Left kidney (tissue), 2 donors: ENCODE data around the gene SCAANT1. TPM values are rescaled to one million over a fixed set of nuclear protein-coding genes. Genes with fewer than 3 reads are reported as not detected.

ENCODE experiments used
- DNase-seq: peaks from one replicate; pipeline ENCODE4 v3.0.0-alpha.2; 2013
- polyA plus RNA-seq: library from polyadenylated mRNA; unstranded; fragments of 120-200 nt; gene quantifications from one replicate; pipeline ENCODE4 v1.2.1, GENCODE V29; 2013; ENCODE audit not compliant: insufficient read length

The SCAANT1 gene
- polyA plus RNA-seq, 1 donor: 1.0 TPM

DNA sequence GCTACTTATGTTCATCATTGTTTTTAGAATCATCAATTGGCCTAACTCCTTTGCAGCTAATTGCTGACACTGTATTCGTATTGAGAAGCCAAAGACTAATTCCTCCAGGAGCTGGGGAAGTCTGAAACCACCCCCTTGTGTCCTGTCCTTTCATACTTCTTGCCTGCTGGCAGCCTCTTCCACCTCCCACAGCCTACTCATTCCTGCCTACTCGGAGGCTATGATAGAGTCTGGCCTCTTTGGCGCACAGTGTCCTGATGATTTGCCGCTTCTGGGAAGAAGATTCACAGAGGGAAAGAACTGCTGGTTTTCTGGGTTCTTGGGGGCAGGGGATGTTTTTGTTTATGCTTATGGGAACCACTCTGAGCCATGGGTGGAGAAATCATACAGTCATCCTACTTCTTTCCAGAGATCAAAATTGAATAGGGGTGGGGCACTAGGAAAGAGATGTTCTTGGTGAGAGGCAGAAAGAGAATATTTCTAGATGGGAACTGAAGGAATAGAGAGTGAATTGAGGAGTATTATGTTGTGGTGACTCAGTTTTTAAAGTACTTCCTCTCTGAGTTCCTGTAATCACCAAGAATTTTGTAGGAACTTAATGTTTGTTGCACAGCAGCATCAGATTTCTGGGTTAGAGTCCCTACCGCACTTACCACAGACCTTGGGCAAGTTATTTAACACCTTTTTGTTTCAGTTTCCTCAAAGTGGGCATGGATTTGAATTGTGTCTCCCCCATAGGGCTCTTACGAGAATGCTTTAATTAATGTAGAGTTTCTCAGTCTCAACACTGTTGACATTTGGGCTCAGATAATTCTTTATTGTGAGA is 22.1 kb upstream of the SCAANT1 start:
- DNase-seq: no peak

DNA sequence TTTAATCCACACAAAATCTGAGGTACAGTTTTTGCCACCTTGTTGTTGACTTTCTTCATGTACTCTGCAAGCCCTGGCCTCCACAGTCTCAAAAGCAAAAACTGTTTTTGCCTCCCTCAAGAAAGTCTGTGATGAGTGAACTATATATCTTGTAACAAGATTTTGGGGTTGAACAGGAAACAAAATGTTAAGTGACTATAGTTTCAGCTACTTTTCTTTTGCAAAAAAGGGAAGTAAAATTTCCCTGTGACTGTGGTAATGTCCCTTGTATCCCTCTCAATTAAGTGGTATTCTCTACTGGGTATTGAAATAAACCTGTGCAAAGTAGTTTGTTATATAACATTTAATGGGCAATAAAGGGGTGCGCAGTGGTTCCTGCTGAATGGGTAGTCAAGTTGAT is 21.3 kb upstream of the SCAANT1 start:
- no peak for DNase-seq

DNA sequence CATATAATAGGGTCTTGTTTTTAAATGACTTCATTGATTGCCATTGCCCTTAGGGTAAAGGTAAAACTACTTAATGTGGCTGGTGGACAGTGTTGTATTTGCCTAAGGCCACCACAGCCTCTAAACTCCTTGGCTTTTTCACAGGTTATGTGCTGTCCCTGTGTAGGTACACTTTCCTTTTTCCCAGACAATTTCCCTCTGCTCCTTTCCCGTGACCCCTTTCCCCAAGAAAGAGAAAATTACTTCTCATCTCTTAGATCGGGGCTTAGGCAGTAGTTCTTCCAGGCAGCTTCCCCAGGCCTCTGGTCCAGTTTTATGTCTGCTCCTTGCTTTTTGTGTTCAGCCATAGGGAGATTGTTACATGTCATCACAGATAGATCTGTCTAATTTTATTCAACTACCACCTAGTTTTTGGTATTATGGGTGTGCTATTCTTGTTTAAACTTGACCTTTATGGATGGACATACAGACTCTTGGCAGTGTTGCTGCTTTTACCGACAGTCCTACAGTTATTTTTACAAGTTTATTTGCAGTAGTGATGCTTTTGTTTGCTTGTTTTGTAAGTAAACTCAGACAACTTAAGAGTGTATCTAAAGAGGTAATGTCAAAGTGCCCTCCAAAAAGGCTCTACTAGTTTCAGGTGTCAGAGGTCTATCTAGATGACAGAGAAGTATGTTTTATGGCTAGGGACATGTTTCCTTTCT is 20.5 kb upstream of the SCAANT1 start:
- no peak for DNase-seq

DNA sequence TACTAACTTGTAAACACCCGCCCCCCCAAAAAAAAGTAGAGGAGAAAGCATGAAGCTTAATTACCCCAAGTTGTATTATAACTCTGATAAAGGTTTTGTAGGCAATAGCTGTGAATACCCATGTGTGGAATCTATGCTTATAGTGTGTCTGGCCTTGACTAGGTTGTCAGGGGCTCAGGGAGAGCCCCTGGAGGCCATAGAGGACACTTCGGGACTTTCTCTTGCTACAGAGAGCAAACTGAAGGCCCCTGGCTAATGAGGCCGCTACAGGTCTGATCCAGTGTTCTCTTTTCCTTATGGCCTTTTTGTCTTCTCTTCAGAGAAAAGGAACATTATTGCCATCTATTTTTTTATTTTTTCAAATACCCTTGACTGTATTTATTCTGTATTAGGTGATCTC is 19.1 kb upstream of the SCAANT1 start:
- no peak for DNase-seq

DNA sequence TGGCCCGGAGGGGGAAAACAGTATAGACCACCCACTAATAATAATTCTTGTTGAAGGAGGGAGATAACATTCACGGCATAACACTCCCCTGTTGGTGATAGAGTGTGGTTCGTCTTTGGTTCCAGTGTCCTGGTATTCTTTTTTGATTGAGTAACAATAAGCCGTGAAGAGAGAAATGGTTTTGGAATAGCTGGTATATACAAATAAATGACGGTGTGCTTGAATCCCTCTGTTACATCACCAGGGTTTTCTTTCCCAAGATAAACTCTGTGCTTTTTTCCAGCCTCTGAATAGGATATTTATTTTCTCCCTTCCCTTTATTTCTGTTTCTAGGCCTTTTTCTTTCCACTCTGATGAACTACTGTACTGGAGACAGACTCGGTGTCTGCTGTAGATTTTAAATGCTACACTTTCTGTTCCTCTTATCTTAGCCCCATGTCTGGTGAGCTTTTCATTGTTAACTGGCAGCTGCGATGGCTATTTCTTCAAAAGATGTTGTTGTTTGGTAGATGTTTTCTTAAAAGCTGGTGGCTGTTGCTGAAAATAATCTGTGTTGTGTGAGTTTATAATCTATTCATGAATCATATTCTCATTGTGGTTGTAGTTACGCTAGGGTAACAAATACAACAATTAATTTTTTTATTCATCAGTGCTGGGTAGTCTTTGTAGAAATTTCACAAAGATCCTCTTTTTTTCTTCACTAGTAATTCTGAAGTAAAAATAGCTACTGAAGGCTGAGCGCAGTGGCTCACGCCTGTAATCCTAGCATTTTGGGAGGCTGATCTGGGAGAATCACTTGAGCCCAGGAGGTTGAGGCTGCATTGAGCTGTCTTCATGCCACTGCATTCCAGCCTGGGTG is 15.5 kb upstream of the SCAANT1 start:
- DNase-seq: no peak

DNA sequence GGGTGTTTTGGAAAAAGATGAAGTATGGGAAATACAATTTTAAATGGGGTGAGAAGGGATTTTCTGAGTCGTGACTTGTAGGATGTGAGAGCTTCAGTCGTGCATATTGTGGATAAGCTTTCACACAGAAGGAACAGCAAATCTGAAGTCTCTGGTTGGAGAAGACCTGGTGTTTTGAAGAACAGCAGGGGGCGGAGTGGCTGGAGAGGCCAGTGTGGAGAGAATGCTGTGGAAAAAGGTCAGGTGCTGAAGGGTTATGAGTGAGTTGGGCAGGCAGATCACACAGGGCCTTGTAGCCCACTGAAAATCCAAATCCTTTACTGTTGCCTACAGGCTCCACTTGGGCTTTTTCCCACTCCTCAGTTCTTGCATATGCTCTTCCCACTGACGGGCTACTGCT is 14.1 kb upstream of the SCAANT1 start:
- DNase-seq: no peak

DNA sequence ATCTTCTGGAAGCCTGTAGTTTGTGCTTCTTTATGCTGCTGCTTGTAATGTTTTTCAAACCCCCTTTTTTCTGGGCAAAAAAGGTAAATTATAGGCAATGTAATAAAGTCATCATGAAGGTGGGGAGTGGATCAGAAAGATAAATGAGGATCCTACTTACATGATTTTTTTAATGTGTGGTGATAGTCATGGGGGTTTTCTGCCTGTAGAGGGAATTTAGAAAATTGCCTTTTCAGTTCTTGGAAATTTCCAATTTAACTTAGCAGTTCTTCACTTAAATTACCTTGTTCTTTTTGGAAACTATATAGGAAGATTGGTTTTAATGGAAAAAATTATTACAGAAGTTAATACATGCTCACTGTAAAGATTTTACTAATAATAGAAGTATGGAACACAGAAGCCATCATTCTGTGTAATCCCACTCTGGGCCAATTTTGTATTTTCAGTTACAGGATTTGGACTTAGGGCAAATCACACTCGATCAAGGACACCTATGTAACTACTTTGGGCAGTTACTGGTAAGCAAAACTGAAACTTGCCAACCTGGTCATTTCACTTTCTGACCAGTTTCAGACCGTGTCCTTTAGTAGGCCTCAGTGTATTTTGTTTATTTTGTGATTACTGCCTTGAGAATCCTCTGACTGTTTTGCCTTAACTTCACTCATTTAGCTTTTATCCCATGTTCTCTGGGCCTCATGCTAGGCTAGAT is 10.5 kb upstream of the SCAANT1 start:
- DNase-seq: no peak

DNA sequence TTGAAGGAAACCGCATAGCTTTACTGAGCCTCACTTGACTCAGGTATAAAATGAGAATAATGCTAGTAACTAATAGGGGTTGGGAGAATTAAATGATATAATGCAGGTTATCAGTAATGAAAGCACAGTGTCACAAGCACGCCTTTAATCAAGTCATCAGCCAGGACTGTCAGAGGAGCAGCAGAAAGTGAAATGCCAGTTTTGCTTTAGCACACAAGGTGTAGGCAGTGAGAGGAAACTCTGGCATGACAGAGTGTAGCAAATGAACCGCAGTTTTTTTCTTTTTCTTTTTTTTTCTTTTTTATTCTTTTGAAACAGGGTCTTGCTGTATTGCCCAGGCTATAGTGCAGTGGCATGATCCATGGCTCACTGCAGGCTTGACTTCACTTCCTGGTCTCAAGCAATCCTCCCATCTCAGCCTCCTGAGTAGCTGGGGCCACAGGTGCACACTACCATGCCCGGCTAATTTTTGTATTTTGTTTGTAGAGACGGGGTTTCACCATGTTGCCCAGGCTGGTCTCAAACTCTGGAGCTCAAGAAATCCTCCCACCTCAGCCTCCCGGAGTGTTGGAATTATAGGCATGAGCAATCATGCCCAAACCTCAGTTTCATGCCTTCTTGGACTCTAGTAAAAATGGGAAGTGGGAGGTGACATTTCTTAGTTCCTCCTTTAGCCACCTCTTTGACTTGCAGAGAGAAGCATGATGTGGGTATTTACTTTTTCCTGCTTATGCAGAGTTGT is 9.7 kb upstream of the SCAANT1 start:
- no peak for DNase-seq

DNA sequence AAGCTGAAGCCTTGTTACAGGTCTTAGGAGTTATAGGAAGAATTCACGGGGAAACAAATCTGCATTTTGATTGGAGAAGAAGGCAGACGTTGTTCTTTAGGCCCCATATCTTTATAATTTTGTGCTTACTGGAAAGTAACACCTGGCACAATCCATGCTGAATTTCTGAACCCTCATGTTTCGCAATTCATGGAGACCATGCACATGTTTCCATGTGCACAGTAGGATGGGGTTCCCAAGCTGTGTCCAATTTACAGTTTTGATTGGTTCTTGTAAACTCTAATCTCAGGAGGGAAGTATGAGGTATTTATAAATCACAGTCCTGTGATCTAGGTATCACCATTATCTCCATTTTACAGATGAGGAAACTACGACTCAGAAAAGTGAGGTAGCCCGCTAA is 7.8 kb upstream of the SCAANT1 start:
- no peak for DNase-seq

DNA sequence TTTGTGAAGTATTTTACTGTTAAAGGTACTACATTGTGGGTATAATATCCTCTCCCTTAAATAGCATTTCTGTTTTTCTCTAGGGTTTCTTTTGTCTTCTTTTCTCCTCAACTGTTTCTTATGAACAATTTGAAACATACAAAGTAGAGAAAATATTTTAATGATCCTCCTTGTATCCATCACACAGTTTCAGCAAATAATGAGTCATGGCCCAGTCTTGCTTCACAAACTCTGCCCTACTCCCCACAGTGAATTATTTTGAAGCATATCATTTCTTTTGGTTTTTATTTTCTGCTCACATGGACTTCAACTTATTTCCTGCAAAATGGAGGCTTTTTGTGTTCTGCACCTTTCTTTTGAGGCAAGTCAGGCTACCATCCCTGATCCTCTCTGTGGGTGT is 6.1 kb upstream of the SCAANT1 start:
- no peak for DNase-seq

DNA sequence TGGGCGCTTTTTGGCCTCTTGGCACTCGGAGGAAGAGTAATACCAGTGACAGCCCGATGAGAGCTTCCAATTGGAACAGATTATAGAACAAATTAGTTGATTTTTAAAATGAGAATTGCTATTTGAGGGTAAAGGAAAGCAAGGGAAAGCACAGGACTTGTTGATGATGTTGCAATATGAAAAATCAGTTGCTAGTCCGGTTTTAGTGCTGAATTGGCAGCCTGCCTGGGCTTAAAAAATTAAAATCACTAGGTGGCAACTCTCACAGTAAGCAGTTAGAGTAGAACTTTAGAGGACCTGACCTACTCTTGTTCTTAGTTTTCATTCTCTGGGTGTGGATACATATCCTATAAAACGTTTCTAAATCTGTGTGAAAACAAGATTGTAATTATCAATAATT is 2.1 kb upstream of the SCAANT1 start:
- no peak for DNase-seq

DNA sequence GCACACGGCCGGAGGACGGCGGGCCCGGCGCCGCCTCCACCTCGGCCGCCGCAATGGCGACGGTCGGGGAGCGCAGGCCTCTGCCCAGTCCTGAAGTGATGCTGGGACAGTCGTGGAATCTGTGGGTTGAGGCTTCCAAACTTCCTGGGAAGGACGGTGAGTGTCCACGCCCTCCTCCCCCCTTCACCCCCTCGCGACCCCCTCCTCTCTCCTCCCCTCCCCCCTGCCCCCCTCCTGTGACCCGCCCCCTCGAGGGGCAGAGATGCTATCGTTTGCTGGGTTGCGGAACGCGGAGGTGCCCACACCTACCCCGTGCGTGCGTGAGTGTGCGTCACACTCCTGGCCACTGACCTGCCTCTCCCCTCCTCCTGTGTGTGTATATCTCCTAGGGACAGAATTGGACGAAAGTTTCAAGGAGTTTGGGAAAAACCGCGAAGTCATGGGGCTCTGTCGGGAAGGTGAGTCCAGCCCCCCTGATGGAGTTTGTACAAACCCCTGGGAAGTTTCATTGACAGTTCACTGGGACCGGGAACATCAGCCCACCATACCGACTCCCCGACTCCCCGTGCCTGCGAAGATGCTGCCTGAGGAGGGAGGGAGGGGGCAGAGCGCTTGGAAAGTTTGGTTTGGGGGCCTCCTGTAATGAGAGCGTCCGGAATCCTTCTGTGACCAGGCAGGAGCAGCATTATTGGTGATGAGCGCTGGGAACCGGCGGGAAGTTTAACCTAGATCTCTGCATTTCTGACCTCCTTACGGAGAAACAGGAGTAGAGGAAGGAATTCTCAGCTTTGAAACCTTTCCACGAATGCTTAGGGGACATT is 795 bp upstream of the SCAANT1 start:
- DNase-seq: peak; percentile 36

DNA sequence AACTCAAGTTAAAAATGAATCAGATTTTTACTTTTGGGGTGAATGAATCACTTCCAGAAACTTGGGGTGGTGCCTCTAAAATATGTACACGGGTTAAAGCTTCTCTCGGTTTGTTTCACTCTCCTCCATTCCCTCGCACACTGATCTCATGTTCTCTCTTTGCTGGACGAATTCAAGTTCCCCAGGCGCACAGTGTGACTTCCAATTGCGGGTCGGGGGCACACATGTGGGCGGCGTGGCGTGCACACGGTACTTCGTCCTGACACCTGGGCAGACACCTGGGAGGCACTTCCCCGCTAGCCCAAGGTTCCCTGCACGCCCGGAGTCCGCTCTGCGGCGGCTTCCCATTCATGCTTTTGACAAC is 692 bp downstream of the SCAANT1 start:
- DNase-seq: no peak

DNA sequence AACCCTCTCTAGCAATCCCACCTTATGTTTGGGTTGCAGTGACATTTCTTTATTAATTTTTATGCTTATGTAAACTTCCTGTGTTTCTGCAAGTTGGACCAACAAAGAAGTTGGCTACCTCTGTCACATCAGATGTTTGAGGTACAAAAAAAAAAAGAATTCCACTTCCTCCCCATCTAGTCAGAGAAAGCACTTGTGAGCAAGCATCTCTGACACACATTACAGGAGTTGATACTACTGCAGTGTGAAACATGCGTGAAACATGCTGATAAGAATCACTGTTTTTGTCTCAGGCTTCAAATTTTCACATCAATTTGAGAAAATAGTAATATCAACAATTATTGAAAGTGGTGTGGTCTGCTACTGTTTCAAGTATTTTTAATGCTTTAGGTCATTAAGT is 1.3 kb downstream of the SCAANT1 start:
- no peak for DNase-seq

DNA sequence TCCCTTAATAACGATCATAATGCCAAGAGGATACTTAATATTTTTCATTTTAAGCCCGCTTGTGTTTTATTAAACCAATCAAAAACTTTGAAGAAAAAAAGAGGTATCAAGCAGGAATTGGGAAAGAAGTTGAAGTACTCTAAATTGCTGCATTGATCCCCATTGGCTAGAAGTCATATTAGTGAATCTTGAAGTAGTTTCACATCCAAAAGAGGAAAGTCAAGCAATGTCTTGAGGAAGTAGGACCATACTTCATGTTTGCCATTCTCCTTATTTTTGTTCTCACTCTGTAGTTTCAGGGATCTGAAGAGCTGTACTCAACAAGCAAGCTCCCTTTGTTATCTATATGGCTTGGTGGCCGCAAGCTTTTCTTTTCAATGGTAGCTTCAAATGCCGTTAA is 2.2 kb downstream of the SCAANT1 start:
- no peak for DNase-seq

DNA sequence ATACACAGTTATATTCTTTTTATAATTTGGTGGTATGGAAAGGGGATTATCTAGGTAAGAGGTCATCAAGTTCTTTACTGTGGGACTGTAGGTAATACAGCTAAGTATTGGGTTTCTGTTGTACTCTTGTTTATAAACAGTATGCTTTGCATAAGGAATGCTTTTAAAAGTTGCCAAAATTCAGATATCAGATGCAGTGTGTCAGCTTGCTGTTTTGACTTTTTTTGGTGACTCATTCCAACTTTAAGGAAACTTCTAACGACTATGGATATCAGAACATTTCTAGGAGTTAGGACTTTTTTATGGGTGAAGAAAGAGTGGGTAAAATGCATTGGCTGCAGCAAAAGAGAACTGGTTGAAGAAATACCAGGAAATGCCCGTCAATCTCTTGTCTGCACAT is 2.8 kb downstream of the SCAANT1 start:
- DNase-seq: no peak

DNA sequence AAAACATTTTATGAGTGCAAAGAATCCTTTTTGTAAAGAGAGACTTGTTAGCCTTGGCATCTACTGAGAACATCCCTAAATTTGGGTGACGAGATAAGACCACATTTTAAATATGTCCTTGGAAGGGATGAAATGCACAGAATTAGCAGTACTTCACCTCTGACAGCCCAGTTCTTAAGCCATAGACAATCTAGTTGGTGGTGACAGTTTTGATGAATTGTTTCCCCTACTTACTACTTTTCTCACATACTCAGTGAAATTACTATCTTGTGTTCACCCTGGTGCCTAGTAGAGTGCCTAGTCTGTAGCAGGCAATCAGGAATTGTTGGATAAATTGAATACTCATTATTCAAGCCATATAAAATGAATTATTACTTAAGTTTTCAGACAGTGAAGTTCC is 3.4 kb downstream of the SCAANT1 start:
- DNase-seq: no peak

DNA sequence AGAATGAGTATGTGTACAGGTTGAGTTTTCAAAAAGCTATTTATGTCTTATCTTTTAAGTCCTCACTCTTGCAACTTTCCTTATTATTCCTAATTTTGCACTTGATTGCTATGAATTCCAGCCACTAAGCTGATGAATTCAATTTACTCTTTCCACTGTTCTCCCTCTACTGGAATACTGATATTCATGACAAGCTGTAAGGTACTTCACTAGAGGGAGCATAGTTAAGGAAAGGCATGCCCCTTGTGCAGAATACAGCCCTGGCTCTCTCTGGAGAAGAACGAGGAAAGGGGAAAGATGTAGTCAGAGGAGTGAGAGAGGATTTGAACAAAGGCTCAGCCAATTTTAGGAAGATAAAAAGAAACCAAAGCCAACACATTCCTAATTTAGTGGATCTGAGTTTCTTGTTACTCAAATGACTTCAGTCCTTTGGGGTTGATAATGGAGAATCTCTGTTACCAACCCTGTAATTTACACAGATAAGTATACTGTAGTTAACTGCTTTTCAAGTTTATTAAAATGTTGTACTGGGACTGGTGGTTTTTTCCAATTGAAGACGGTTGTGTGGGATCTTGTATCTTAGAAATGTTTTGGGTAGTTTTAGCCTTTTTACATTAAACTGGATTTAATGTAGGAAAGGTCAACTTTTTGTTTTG is 4.0 kb downstream of the SCAANT1 start:
- DNase-seq: no peak

DNA sequence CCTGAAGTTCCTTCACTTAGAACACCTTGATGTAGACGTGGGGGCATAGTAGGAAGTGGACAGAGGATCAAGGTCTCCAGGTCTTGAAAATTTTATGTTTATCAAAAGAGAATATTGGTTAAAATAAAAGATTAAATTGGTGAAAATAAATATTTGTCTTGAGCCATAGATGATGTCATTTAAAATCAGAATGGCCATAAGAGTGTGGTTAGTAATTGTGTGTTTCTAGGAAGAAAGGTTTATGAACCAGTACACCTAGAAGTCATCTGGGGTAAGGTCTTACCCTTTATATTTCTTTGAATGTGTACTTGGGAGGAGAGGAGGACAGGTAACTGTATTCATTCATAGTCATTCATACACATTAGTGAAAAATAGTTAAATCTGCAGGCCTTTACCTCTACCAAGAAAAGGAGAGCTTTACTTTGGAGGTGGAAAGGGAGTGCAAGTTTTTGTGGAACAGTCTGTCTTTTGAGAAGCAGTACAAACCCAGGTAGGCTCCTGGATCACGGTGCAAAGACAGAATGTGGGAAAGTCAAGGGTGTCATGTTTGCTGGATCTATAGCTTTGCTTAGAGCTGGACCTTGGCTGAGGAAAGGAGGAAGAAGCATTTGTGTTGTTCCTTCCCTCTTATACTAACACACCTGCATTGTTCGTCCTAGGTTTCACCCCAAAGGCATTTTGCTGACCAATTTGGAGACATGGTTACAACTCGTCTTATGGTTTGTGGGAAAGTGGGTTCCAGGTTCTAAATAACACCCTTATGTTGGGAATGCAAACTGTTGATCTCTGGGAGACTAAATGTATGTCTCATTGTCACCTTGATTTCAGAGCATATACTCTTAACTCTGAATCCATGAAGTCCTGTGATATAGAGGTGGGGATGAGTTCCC is 6.2 kb downstream of the SCAANT1 start:
- DNase-seq: no peak
